Measurements from ENCODE around the gene SHROOM3.

SHROOM3 gene

DNA sequence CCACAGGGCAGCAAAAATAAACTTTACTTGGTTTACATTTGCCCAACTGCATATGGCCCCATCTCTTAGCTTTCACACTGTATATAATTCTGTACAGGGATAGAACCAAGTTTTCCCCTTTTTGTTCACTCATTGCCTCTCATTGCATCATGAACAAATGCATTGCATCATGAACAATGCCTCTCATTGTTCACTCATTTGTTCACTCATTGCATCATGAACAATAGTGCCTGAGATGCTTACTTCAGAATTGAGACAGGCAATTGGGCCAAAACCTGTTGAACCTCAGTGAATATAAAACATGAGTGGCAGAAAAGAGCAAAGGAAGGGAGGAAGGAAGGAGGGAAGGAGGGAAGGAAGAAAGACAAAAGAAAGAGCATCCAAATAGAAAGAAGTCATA lies 364.7 kb downstream of the SHROOM3 start:
- H3K27ac ChIP-seq (ENCODE audit: low read length, poor library complexity, severe bottlenecking) = no peak overlapping the region
- no peak overlapping the region for H3K9ac ChIP-seq (ENCODE audit: low read length)
- DNase-seq = peak; percentile 34
- H3K18ac ChIP-seq (ENCODE audit: low read depth in 1 of 2, low read length in 2 of 2) = no peak overlapping the region
- H3K36me3 ChIP-seq (ENCODE audit: control insufficient read depth in 1 of 2, insufficient read depth in 2 of 2, low read depth in 1 of 2, low read length in 2 of 2) = no peaks in the 10 kb centered on the region
- peaks cover 13% of the 10 kb centered on the region for H3K4me1 ChIP-seq (ENCODE audit: control insufficient read depth, insufficient read depth, low read depth, low read length)
- H2BK120ac ChIP-seq (ENCODE audit: low read depth, low read length) = no peak overlapping the region
- no peak overlapping the region for H2AFZ ChIP-seq (ENCODE audit: low read depth, low read length)
- no peaks in the 10 kb centered on the region for H3K27me3 ChIP-seq (ENCODE audit: control insufficient read depth in 1 of 2, insufficient read depth in 1 of 2, low read length in 2 of 2)
- no peak overlapping the region for H4K8ac ChIP-seq (ENCODE audit: low read length)
- H3K79me1 ChIP-seq (replicated peaks; ENCODE audit: low read length, poor library complexity, severe bottlenecking) = no peaks in the 10 kb centered on the region
- no peak overlapping the region for H2BK5ac ChIP-seq (ENCODE audit: low read depth, low read length, poor library complexity, severe bottlenecking)
- H3K14ac ChIP-seq (ENCODE audit: low read length in 2 of 2) = no peak overlapping the region
- no peak overlapping the region for H3K4me2 ChIP-seq (ENCODE audit: low read length, poor library complexity, severe bottlenecking)
- no peak overlapping the region for H2BK15ac ChIP-seq (ENCODE audit: low read depth, poor library complexity, severe bottlenecking)
- H3K4ac ChIP-seq (ENCODE audit: low read depth in 1 of 2, low read length in 2 of 2) = no peak overlapping the region
- no peak overlapping the region for H2AK5ac ChIP-seq (ENCODE audit: low read length, severe bottlenecking)
- no peaks in the 10 kb centered on the region for H3K9me3 ChIP-seq (ENCODE audit: control insufficient read depth, low read length)
- no peak overlapping the region for H3K23ac ChIP-seq (ENCODE audit: low read length in 2 of 2)
- no peak overlapping the region for H2BK12ac ChIP-seq (ENCODE audit: low read length in 2 of 2)
- H3K4me3 ChIP-seq (ENCODE audit: insufficient read depth in 1 of 2, low read depth in 1 of 2, low read length in 2 of 2) = no peak overlapping the region
- H4K91ac ChIP-seq (ENCODE audit: low read length) = no peak overlapping the region

DNA sequence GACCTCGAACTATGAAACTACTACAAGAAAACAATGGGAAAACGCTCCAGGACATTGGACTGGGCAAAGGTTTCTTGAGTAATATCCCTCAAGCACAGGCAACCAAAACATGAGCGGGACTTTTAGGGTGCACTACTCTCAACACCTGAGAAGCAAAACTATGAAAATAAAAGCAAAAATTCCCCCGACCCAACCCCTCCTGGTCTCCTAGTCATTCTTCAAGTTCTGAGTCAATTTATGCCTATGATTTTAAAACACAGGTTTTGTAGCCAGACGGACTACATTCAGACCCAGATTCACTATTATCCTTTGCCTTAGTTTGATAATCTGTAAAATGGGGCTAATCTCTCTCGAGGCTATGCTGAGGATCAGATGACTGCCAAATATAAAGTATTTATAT lies 365.9 kb downstream of the SHROOM3 start:
- H3K27ac ChIP-seq (ENCODE audit: low read length, poor library complexity, severe bottlenecking) = no peak overlapping the region
- no peak overlapping the region for H2BK5ac ChIP-seq (ENCODE audit: low read depth, low read length, poor library complexity, severe bottlenecking)
- H3K14ac ChIP-seq (ENCODE audit: low read length in 2 of 2) = no peak overlapping the region
- H2BK15ac ChIP-seq (ENCODE audit: low read depth, poor library complexity, severe bottlenecking) = no peak overlapping the region
- no peak overlapping the region for H2BK12ac ChIP-seq (ENCODE audit: low read length in 2 of 2)
- 97% methylated on average over 4 of the region's 6 CpGs for WGBS
- H3K9ac ChIP-seq (ENCODE audit: low read length) = no peak overlapping the region
- no peak overlapping the region for H4K8ac ChIP-seq (ENCODE audit: low read length)
- H2BK120ac ChIP-seq (ENCODE audit: low read depth, low read length) = peak overlapping the region; percentile 98
- no peaks in the 10 kb centered on the region for H3K27me3 ChIP-seq (ENCODE audit: control insufficient read depth in 1 of 2, insufficient read depth in 1 of 2, low read length in 2 of 2)
- H3K4me1 ChIP-seq (ENCODE audit: control insufficient read depth, insufficient read depth, low read depth, low read length) = peaks cover 16% of the 10 kb centered on the region
- H3K4me3 ChIP-seq (ENCODE audit: insufficient read depth in 1 of 2, low read depth in 1 of 2, low read length in 2 of 2) = no peak overlapping the region
- no peak overlapping the region for H4K91ac ChIP-seq (ENCODE audit: low read length)
- H3K36me3 ChIP-seq (ENCODE audit: control insufficient read depth in 1 of 2, insufficient read depth in 2 of 2, low read depth in 1 of 2, low read length in 2 of 2) = no peaks in the 10 kb centered on the region
- peak overlapping the region in 1 of 2 experiments; percentile 66 for H3K18ac ChIP-seq (ENCODE audit: low read depth in 1 of 2, low read length in 2 of 2)
- H2AFZ ChIP-seq (ENCODE audit: low read depth, low read length) = no peak overlapping the region
- H3K79me1 ChIP-seq (replicated peaks; ENCODE audit: low read length, poor library complexity, severe bottlenecking) = no peaks in the 10 kb centered on the region
- H3K23ac ChIP-seq (ENCODE audit: low read length in 2 of 2) = no peak overlapping the region
- no peak overlapping the region for H3K4ac ChIP-seq (ENCODE audit: low read depth in 1 of 2, low read length in 2 of 2)
- no peaks in the 10 kb centered on the region for H3K9me3 ChIP-seq (ENCODE audit: control insufficient read depth, low read length)
- no peak overlapping the region for H2AK5ac ChIP-seq (ENCODE audit: low read length, severe bottlenecking)
- DNase-seq = no peak
- no peak overlapping the region for H3K4me2 ChIP-seq (ENCODE audit: low read length, poor library complexity, severe bottlenecking)

DNA sequence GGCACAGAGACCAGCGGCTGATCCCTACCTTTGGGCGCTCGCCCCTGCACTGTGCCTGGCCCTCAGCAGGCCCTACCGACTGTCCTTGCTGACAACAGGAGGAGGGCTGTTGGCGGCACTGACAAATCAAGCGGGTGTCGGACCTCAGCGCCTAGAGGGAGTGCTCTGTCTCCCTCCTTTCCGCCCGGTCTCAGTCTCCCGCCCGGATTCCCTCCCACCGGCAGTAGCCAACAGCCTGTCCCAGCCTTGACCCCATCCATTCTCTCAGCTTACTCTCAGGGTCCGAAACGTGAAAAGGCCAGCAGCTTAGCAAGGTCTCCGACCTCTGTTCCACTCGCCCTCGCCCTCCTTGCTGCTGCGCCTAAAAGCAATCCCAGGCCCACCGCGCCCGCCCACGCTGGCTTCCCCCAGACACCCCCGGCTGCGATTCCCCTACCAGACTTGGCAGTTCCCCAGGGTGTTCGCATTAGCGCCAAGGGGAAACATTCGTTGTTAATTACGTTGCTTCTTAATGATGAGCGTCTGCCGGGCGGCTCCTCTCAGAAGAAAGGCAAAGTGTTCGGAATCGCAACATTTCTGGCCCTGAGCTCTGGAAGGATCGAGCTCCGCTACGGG lies 366.7 kb downstream of the SHROOM3 start:
- Histone ChIP-seq H3K23ac (ENCODE audit: low read length in 2 of 2) (peak overlapping the region in 1 of 2 experiments; percentile 90), H3K18ac (ENCODE audit: low read depth in 1 of 2, low read length in 2 of 2) (peak overlapping the region; percentile 95 to 96), H2AFZ (ENCODE audit: low read depth, low read length) (peak overlapping the region; percentile 84), H2BK120ac (ENCODE audit: low read depth, low read length) (peak overlapping the region; percentile 98), H3K9me3 (ENCODE audit: control insufficient read depth, low read length) (peaks cover 1% of the 10 kb centered on the region), H4K8ac (ENCODE audit: low read length) (peak overlapping the region; percentile 98), H2AK5ac (ENCODE audit: low read length, severe bottlenecking) (peak overlapping the region; percentile 47), H3K27ac (ENCODE audit: low read length, poor library complexity, severe bottlenecking) (peak overlapping the region; percentile 95), H3K27me3 (ENCODE audit: control insufficient read depth in 1 of 2, insufficient read depth in 1 of 2, low read length in 2 of 2) (no peaks in the 10 kb centered on the region), H2BK5ac (ENCODE audit: low read depth, low read length, poor library complexity, severe bottlenecking) (peak overlapping the region; percentile 3), H3K14ac (ENCODE audit: low read length in 2 of 2) (peak overlapping the region in 1 of 2 experiments; percentile 73), H3K79me1 (replicated peaks; ENCODE audit: low read length, poor library complexity, severe bottlenecking) (no peaks in the 10 kb centered on the region), H2BK15ac (ENCODE audit: low read depth, poor library complexity, severe bottlenecking) (peak overlapping the region; percentile 92), H3K36me3 (ENCODE audit: control insufficient read depth in 1 of 2, insufficient read depth in 2 of 2, low read depth in 1 of 2, low read length in 2 of 2) (no peaks in the 10 kb centered on the region), H3K9ac (ENCODE audit: low read length) (peak overlapping the region; percentile 11), H3K4me1 (ENCODE audit: control insufficient read depth, insufficient read depth, low read depth, low read length) (peaks cover 17% of the 10 kb centered on the region), H3K4me3 (ENCODE audit: insufficient read depth in 1 of 2, low read depth in 1 of 2, low read length in 2 of 2) (no peak overlapping the region), H3K4me2 (ENCODE audit: low read length, poor library complexity, severe bottlenecking) (no peak overlapping the region), H2BK12ac (ENCODE audit: low read length in 2 of 2) (peak overlapping the region; percentile 93 to 98), H3K4ac (ENCODE audit: low read depth in 1 of 2, low read length in 2 of 2) (peak overlapping the region; percentile 97), H4K91ac (ENCODE audit: low read length) (peak overlapping the region; percentile 97)
- WGBS = 7% methylated on average over 37 of the region's 37 CpGs
- DNase-seq = peak; percentile 73

DNA sequence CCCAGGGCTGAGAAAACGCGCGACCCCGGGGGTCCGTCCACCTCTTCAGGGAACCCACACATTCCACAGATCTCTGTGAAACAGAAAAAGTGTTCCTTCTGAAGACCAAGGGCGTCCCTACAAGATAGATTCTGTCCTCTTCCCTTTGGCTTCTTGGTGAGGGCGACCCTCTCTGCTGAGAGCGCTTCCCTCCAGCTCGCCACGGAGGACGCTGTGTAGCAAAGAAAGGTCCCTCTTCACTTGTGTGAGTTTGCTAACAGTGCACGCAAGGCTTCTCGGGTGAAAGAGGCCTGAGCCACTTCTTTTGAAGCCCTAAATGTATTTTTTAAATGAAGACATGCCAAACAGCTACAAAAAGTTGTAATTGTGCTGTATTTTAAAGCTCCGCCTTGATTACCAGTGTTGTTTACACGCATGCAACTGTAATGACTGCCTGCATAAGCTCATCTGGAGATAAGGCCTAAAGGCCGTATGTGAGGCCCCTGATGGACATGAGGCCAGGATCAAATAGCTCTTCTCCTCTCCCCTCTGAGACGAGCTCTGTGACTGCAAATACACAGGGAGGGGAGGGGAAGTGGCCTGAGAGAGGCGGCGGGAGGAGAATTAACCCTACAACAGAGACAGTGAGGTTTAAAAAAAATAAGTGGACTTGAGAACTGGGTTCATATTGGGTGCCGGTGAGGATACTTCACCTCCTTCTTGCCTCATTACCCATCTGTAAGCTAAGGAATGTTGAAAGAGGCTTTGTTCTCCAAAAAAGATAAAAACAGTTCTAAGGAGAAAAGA lies 367.4 kb downstream of the SHROOM3 start:
- H2AFZ ChIP-seq (ENCODE audit: low read depth, low read length) = peak overlapping the region; percentile 79
- peak overlapping the region; percentile 73 for H2BK15ac ChIP-seq (ENCODE audit: low read depth, poor library complexity, severe bottlenecking)
- no peaks in the 10 kb centered on the region for H3K36me3 ChIP-seq (ENCODE audit: control insufficient read depth in 1 of 2, insufficient read depth in 2 of 2, low read depth in 1 of 2, low read length in 2 of 2)
- no peaks in the 10 kb centered on the region for H3K27me3 ChIP-seq (ENCODE audit: control insufficient read depth in 1 of 2, insufficient read depth in 1 of 2, low read length in 2 of 2)
- H2BK12ac ChIP-seq (ENCODE audit: low read length in 2 of 2) = peak overlapping the region; percentile 93 to 98
- H2BK120ac ChIP-seq (ENCODE audit: low read depth, low read length) = peak overlapping the region; percentile 98
- peaks cover 17% of the 10 kb centered on the region for H3K4me1 ChIP-seq (ENCODE audit: control insufficient read depth, insufficient read depth, low read depth, low read length)
- H3K9ac ChIP-seq (ENCODE audit: low read length) = peak overlapping the region; percentile 11
- peak overlapping the region; percentile 95 for H3K27ac ChIP-seq (ENCODE audit: low read length, poor library complexity, severe bottlenecking)
- H3K18ac ChIP-seq (ENCODE audit: low read depth in 1 of 2, low read length in 2 of 2) = peak overlapping the region; percentile 95 to 96
- H2BK5ac ChIP-seq (ENCODE audit: low read depth, low read length, poor library complexity, severe bottlenecking) = no peak overlapping the region
- H4K8ac ChIP-seq (ENCODE audit: low read length) = peak overlapping the region; percentile 98
- 4% methylated on average over 16 of the region's 20 CpGs for WGBS
- H4K91ac ChIP-seq (ENCODE audit: low read length) = peak overlapping the region; percentile 97
- H3K14ac ChIP-seq (ENCODE audit: low read length in 2 of 2) = no peak overlapping the region
- peak overlapping the region in 1 of 2 experiments; percentile 1 for H3K23ac ChIP-seq (ENCODE audit: low read length in 2 of 2)
- H3K79me1 ChIP-seq (replicated peaks; ENCODE audit: low read length, poor library complexity, severe bottlenecking) = no peaks in the 10 kb centered on the region
- peak overlapping the region; percentile 97 for H3K4ac ChIP-seq (ENCODE audit: low read depth in 1 of 2, low read length in 2 of 2)
- peak overlapping the region; percentile 28 for H2AK5ac ChIP-seq (ENCODE audit: low read length, severe bottlenecking)
- no peak overlapping the region for H3K4me2 ChIP-seq (ENCODE audit: low read length, poor library complexity, severe bottlenecking)
- peak; percentile 85 for DNase-seq
- H3K9me3 ChIP-seq (ENCODE audit: control insufficient read depth, low read length) = peaks cover 8% of the 10 kb centered on the region
- H3K4me3 ChIP-seq (ENCODE audit: insufficient read depth in 1 of 2, low read depth in 1 of 2, low read length in 2 of 2) = no peak overlapping the region
